HG02943 (cell line): Measurements from ENCODE around the gene PTAR1.

Source experiments
- ATAC-seq: cut with Tn5 transposase; IDR thresholded peaks from one replicate; pipeline ENCODE4 v1.9.1; 2021; ENCODE audit warnings: mild to moderate bottlenecking, low read depth, moderate library complexity; ENCODE audit not compliant: unreplicated experiment

The PTAR1 gene

GRCh38 chr9:69755205-69755604 is 4.6 kb downstream of the PTAR1 start:
- ATAC-seq: no peak

DNA sequence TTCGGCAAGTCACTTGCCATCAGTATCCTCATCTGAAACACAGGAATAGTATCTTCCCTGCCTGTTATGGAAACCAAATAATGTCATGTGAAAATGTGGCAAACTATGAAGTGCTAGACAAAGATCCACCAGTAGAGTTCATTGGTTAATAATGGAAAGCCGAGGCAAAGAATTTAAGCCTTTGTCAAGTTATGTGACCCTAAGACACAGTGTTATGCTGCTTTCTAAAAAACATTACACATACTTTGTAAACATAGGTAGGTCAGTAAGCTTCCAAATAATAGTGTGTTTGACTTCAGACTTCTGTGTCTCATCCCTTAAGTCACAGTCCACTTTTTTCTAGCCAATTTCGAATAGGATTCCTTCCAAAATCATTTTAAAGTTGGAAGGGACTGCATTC is 6.0 kb downstream of the PTAR1 start:
- no peak for ATAC-seq

- ATAC-seq: no peak
Measured at GRCh38 chr9:69750085-69750484, 9.7 kb downstream of the PTAR1 start.

DNA sequence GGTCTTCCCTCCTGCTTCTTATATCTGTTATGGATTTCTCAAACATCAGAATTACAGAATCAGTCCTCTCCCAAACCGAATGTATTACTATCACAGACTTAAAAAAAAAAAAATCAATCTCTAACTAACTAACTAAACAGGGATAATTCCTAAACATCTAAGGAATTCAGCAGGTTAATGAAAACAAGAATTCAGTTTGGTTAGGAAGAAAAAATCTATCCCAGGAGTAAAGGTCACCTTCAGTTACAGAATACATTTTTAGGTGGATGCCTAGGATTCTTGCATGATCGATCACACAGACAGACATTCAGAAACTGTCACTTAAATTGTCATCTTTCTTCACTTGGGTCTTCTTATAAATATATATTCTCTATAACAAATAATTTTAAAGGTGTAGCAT is 11.5 kb downstream of the PTAR1 start:
- ATAC-seq: no peak

DNA sequence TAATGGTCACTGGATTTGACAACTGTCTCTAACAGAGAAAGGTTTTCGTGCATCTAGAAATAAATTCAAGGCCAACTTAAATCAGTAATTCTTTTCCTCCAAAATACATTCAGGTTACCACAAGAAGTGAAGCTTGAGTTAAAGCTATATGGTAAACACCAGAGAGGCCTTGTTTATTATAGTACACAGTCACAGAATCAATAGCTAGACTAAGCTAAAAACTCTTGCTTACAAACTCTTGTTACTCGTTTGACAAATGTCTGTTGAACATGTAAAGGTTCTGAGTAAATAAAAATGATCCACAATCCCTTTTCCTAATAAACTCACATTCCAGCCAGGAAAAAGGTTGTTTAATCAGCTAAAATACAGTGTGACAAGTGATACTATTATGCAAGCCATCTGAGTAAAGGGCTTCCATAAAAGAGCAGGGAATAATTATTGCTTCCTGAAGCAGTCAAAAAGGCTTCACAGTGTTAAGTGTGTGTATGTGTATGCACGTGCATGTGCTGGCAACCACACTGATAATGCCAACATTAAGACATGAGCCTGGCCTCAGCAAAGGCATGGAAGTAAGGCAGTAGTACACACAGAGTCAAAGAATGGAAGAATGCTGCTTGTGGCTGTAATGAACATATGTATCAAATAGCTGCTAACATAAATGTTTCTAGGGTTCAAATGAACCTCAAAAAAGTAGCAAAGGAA is 12.8 kb downstream of the PTAR1 start:
- no peak for ATAC-seq

DNA sequence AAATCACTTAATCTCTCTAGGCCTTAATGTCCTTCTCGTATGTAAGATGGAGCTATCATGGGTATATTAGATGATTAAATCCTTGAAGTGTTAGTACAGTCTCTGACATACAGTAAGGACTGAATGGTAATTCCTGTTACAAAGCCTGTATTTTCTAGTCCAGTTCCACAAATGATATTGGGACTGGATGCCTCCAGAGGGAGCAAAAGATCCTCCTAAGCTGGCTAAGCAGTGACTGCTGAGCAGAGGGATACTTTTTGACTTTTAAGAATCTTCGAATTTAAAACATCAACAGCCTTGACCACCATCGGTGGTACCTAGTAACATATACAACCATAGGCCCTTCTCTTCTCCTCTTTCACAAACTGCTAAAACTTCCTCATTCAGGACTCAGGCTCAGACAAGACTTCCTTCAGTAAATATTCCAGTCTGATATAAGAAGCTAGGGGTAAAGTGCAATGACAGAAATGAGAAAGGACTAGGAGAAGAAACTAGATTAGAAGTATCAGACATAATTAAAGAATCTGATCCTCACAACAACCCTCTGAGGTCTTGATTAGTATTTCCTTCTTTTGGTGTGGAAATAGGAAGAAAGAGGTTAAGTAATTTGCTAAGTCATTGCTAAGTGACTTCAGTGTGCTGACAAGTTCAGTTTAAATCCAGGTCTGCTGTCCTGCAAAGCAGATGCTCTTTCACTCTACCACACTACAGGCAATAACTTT is 13.9 kb downstream of the PTAR1 start:
- ATAC-seq: no peak

- no peak for ATAC-seq
Measured at GRCh38 chr9:69744688-69745380, 15.0 kb downstream of the PTAR1 start.

DNA sequence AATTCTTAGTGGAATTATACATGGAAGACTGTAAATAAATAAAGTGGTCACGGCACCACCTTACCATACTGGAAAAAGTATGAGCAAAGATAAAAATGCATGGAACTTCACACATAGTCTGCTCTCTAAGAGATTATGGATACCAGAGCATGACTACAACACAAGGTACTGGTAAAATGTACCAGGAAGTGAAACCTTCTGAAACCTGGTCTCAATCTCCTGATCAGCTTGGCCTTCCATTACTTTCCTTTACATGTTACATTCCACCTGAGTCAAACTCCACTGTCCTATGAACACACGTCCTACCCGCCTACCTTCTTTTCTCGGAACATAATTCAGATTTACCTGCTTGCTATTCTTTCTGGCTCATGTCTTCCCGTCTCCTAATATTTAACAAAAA is 15.9 kb downstream of the PTAR1 start:
- ATAC-seq: no peak

GRCh38 chr9:69740872-69741505 is 18.8 kb downstream of the PTAR1 start:
- no peak for ATAC-seq

GRCh38 chr9:69731348-69731747 is 28.5 kb downstream of the PTAR1 start:
- ATAC-seq: no peak

DNA sequence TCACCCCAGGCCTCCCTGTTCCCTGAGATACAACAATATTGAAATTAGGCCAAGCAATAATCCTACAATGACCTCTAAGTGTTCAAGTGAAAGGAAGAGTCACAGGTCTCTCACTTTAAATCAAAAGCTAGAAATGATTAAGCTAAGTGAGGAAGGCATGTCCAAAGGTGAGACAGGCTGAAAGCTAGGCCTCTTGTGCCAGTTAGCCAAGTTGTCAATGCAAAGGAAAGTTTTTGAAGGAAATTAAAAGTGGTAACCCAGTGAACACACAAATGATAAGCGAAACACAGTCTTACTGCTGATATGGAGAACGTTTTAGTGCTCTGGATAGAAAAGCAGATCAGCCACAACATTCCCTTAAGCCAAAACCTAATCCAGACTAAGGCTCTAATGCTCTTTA is 39.8 kb downstream of the PTAR1 start:
- no peak for ATAC-seq

GRCh38 chr9:69719367-69719766 is 40.4 kb downstream of the PTAR1 start:
- ATAC-seq: no peak

- no peak for ATAC-seq
Measured at GRCh38 chr9:69718218-69718617, 41.6 kb downstream of the PTAR1 start.

GRCh38 chr9:69715825-69716224 is 44.0 kb downstream of the PTAR1 start:
- no peak for ATAC-seq

- ATAC-seq: no peak
Measured at GRCh38 chr9:69715096-69715495, 44.7 kb downstream of the PTAR1 start.

GRCh38 chr9:69697475-69697874 is 62.3 kb downstream of the PTAR1 start:
- ATAC-seq: no peak

DNA sequence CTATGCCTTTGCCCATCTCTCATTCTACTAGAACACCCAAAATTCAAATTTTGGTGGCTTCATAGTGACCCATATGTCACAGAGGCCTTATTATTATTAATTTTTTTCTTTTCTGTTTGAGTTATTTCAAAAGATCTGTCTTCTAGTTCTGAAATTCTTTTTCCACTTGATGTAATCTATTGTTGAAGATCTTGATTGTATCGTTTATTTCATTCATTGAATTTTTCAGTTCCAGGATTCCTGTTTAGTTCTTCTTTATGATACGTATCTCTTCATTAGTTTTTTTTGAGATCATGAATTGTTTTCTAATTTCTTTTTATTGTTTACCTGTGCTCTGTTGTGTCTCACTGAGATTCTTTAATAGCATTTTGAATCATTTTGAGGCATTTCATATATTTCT is 63.0 kb downstream of the PTAR1 start:
- ATAC-seq: no peak

DNA sequence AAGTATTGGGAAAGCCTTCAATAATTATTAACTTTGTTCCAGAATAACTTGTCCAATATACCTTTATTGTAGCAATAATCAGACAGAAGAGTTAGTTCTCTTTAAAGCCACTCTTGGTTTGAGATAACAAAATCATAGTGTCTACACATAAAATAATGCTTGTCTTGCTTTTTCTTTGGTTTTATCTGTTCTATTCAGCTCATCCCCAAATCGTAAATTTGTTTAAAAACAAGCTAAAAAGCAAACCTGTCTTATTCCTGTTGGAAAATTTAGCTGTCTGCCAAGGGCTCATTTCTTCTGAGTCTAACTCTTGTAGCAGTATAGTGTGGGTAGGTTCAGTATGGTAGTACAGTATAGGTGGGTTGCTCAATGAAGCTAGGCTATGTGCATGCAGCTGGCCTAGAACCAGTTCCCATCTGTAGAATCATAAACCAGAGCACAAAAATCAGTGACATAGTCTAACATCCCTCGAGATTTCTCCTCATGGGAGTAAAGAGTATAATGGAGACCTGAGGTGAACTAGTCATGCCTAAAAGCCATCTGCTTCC is 69.7 kb downstream of the PTAR1 start:
- no peak for ATAC-seq

DNA sequence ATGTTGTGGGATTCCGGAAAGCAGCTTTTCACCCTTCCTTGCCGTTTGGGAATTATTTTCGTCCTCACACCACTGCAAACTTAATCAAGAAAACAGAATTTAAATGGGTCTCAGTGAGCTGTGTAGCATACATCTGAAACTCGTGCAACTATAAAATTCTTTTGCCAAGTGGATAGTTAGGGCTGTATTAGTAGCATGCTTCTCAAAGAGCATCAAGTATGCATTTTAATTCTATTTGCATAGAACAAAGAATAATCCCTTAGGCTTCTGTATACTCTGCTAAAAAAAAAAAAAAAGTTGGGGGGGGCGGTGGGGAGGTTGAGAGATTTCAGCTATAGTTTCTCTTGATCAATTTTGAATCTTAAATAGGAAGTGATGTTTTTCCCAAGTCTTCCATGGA is 75.9 kb downstream of the PTAR1 start:
- no peak for ATAC-seq

GRCh38 chr9:69678843-69679538 is 80.8 kb downstream of the PTAR1 start:
- no peak for ATAC-seq
